ENCODE measurements around the gene MCHR2.

Gene MCHR2

GRCh38 chr6:99997141-99997540 lies 3.1 kb upstream of the MCHR2 start:
- no peak for DNase-seq (ENCODE audit: extremely low read depth, low read depth)
- no peak overlapping the region for H3K4me3 ChIP-seq (replicated peaks; ENCODE audit: low read depth, low read length)
- TF ChIP-seq, protein P1, sequence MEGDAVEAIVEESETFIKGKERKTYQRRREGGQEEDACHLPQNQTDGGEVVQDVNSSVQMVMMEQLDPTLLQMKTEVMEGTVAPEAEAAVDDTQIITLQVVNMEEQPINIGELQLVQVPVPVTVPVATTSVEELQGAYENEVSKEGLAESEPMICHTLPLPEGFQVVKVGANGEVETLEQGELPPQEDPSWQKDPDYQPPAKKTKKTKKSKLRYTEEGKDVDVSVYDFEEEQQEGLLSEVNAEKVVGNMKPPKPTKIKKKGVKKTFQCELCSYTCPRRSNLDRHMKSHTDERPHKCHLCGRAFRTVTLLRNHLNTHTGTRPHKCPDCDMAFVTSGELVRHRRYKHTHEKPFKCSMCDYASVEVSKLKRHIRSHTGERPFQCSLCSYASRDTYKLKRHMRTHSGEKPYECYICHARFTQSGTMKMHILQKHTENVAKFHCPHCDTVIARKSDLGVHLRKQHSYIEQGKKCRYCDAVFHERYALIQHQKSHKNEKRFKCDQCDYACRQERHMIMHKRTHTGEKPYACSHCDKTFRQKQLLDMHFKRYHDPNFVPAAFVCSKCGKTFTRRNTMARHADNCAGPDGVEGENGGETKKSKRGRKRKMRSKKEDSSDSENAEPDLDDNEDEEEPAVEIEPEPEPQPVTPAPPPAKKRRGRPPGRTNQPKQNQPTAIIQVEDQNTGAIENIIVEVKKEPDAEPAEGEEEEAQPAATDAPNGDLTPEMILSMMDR (IDR thresholded peaks at IDR 0.05; ENCODE audit: low read depth, low read length, missing control alignments) = no peak

DNA sequence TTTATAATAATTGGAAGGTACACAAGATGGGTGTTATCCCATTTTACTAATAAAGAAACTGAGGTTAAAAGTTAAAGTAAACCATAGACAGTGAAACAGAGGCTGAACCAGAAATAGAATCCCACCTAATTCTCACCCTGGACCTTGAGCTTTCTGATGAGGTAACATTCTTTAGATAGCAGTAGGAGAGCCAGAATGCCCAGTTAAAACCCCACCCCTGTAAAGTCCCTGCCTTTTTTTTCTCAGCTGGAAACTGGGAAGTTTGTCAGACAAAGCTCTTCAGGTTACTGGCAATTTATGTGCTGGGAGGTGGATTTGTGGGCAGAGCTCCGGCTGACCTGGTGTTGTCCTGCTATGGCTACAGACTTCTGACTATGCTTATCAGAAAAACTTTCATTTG lies 1.9 kb upstream of the MCHR2 start:
- TF ChIP-seq, protein P1 (IDR thresholded peaks at IDR 0.05; ENCODE audit: low read depth, low read length, missing control alignments) = no peak
- H3K4me3 ChIP-seq (replicated peaks; ENCODE audit: low read depth, low read length) = no peak overlapping the region
- no peak for DNase-seq (ENCODE audit: extremely low read depth, low read depth)

DNA sequence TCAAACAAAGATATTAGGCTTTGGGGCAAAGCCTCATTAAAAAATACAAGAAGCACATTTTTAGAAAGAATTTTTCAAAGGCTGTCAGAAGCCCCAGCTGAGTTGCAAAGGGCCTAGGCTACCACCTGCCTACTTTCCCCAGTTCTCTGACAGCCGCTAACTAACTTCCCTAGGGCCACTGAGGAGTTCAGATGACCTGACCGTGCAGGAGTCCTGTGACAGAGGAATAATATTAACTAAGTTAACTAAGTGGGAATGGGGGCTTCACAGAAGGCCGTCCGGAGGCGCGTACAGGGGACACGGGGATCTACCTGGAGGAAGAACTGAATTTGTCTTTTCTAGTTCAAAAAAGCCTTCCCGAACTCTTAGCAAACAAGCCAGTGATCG lies 884 bp downstream of the MCHR2 start:
- TF ChIP-seq, protein P1 (IDR thresholded peaks at IDR 0.05; ENCODE audit: low read depth, low read length, missing control alignments) = no peak
- H3K4me3 ChIP-seq (replicated peaks; ENCODE audit: low read depth, low read length) = peak overlapping the region; percentile 46
- no peak for DNase-seq (ENCODE audit: extremely low read depth, low read depth)

DNA sequence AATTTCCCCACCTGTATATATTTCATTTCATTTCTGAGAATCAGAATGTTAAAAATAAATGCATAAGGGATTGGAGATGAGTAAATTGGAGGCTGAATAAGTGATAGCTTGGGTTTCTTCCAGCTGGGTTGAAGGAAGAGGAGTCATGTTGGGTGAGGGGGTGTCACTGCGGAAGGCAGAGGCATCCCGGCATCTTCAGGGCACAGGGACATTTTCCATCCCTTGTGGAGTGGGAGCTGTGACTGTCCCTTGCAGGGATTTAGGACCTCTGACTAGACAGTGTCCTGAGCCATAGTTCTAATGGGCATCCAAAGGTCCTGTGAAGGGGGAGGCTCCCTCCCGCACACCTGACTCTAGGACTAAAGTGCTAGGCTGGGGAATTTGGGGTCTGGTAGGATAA lies 2.1 kb downstream of the MCHR2 start:
- no peak for DNase-seq (ENCODE audit: extremely low read depth, low read depth)
- TF ChIP-seq, protein P1 (IDR thresholded peaks at IDR 0.05; ENCODE audit: low read depth, low read length, missing control alignments) = no peak
- H3K4me3 ChIP-seq (replicated peaks; ENCODE audit: low read depth, low read length) = no peak overlapping the region

DNA sequence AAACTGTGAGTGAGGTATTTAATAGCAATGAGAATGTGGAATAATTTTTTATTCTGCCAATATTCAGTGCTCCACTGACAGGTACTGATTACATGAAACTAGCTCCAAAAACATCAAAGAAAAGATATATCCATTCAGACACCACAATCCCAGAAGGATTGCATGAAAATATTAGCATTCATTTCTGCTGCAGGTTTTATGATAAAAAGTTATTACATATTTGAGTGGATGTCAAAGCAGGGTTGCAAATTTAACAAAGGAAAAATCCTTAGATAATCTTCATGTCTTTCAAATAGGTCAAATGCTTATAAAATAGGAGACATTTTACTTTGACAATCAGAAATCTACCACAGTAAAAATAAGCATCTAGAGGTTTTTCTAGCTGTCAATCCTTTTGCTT lies 13.3 kb downstream of the MCHR2 start:
- TF ChIP-seq, protein P1 (IDR thresholded peaks at IDR 0.05; ENCODE audit: low read depth, low read length, missing control alignments) = no peak
- no peak overlapping the region for H3K4me3 ChIP-seq (replicated peaks; ENCODE audit: low read depth, low read length)
- DNase-seq (ENCODE audit: extremely low read depth, low read depth) = no peak

- H3K4me3 ChIP-seq (replicated peaks; ENCODE audit: low read depth, low read length) = no peak overlapping the region
- TF ChIP-seq, protein P1 (IDR thresholded peaks at IDR 0.05; ENCODE audit: low read depth, low read length, missing control alignments) = no peak
- DNase-seq (ENCODE audit: extremely low read depth, low read depth) = no peak
Measured at GRCh38 chr6:99979953-99980352, 14.1 kb downstream of the MCHR2 start.

GRCh38 chr6:99967052-99967451 lies 27.0 kb downstream of the MCHR2 start:
- H3K4me3 ChIP-seq (replicated peaks; ENCODE audit: low read depth, low read length) = no peak overlapping the region
- TF ChIP-seq, protein P1 (IDR thresholded peaks at IDR 0.05; ENCODE audit: low read depth, low read length, missing control alignments) = no peak
- DNase-seq (ENCODE audit: extremely low read depth, low read depth) = no peak

Data from HFF-Myc (cell line).